GM23338 (cell line): ENCODE measurements around the gene CANX. TPM values are rescaled to one million over a fixed set of nuclear protein-coding genes. Genes with fewer than 3 reads are reported as not detected.

Experiments used
- ATAC-seq: fragments of 200-7000 bp; cut with Tn5 transposase; 3 replicates; pipeline ENCODE4 v1.9.1; 2020
- DNase-seq: peaks from one replicate; pipeline ENCODE4 v3.0.0-alpha.2; 2015; ENCODE audit warnings: low spot score
- H2AFZ ChIP-seq: fragments of 200-600 bp; sonication (generic); 2 replicates; pipeline ENCODE4 v1.8.0; 2016; ENCODE audit warnings: antibody characterized with exemption, mild to moderate bottlenecking, moderate library complexity
- H3F3A ChIP-seq: fragments of 200-600 bp; sonication (generic); replicated peaks from 2 replicates; pipeline ENCODE4 v1.8.0; 2017; ENCODE audit warnings: antibody characterized with exemption, mixed run types, low read depth
- H3K27ac ChIP-seq: fragments of 200-600 bp; sonication (generic); 2 replicates; pipeline ENCODE4 v1.6.1; 2016; ENCODE audit warnings: low read depth
- H3K27me3 ChIP-seq: fragments of 200-600 bp; sonication (generic); 2 replicates; pipeline ENCODE4 v1.8.0; 2016; ENCODE audit warnings: mild to moderate bottlenecking, mixed run types, moderate library complexity; ENCODE audit not compliant: insufficient read depth
- H3K36me3 ChIP-seq: fragments of 200-600 bp; sonication (generic); 2 replicates; pipeline ENCODE4 v1.8.0; 2016; ENCODE audit warnings: mild to moderate bottlenecking; ENCODE audit not compliant: insufficient read depth
- H3K4me1 ChIP-seq: fragments of 200-600 bp; sonication (generic); 2 replicates; pipeline ENCODE4 v1.8.0; 2016; ENCODE audit warnings: mild to moderate bottlenecking, moderate library complexity; ENCODE audit not compliant: insufficient read depth
- H3K4me2 ChIP-seq: fragments of 200-600 bp; sonication (generic); 2 replicates; pipeline ENCODE4 v1.7.1; 2017; ENCODE audit warnings: mixed run types
- H3K4me3 ChIP-seq: fragments of 200-600 bp; sonication (generic); 2 replicates; pipeline ENCODE4 v1.6.1; 2016; ENCODE audit warnings: mixed run types
- H3K79me2 ChIP-seq: fragments of 200-600 bp; sonication (generic); replicated peaks from 2 replicates; pipeline ENCODE4 v1.8.0; 2017; ENCODE audit warnings: mild to moderate bottlenecking; ENCODE audit not compliant: insufficient read depth
- H3K9me2 ChIP-seq: fragments of 200-600 bp; sonication (generic); 2 replicates; pipeline ENCODE4 v1.8.0; 2017; ENCODE audit not compliant: insufficient read depth
- H4K20me1 ChIP-seq: fragments of 200-600 bp; sonication (generic); replicated peaks from 2 replicates; pipeline ENCODE4 v1.8.0; 2017; ENCODE audit warnings: mild to moderate bottlenecking; ENCODE audit not compliant: insufficient read depth
- H3K27ac Mint-ChIP-seq: 2 replicates; pipeline ENCODE4 v1.8.0; 2020; ENCODE audit warnings: inconsistent platforms, mild to moderate bottlenecking, moderate library complexity, mixed read lengths
- H3K27me3 Mint-ChIP-seq: 3 replicates; pipeline ENCODE4 v1.8.0; 2022; ENCODE audit warnings: low read depth, mild to moderate bottlenecking, moderate library complexity, mixed read lengths, inconsistent platforms; ENCODE audit not compliant: insufficient read depth, poor library complexity
- H3K36me3 Mint-ChIP-seq: 3 replicates; pipeline ENCODE4 v1.8.0; 2021; ENCODE audit warnings: low read depth, mild to moderate bottlenecking, inconsistent platforms, moderate library complexity, mixed read lengths
- H3K4me1 Mint-ChIP-seq: 3 replicates; pipeline ENCODE4 v1.8.0; 2020; ENCODE audit warnings: mild to moderate bottlenecking, inconsistent platforms, mixed read lengths
- H3K4me3 Mint-ChIP-seq: 3 replicates; pipeline ENCODE4 v1.8.0; 2021; ENCODE audit warnings: moderate library complexity, mild to moderate bottlenecking, inconsistent platforms, mixed read lengths
- H3K9me3 Mint-ChIP-seq: 3 replicates; pipeline ENCODE4 v1.8.0; 2020; ENCODE audit warnings: moderate library complexity, mild to moderate bottlenecking, inconsistent platforms, mixed read lengths
- CREB1 ChIP-seq: fragments of 250-450 bp; sonication (Bioruptor Pico); IDR thresholded peaks from 2 replicates; pipeline ENCODE4 v1.5.0; 2020; ENCODE audit warnings: low read depth, mild to moderate bottlenecking, moderate library complexity
- CTCF ChIP-seq, 2 experiments: fragments of 200-600 bp in 1 of 2; sonication (generic) in 1 of 2; conservative IDR thresholded peaks; 2 replicates each; pipeline versions ENCODE4 v1.5.1 to v1.6.1; 2016 to 2017; ENCODE audit warnings: antibody characterized with exemption in 2 of 2, low read depth in 2 of 2, mild to moderate bottlenecking in 2 of 2, moderate library complexity in 1 of 2
- ETS1 ChIP-seq: IDR thresholded peaks from 2 replicates; pipeline ENCODE4 v1.6.1; 2016; ENCODE audit warnings: antibody characterized with exemption
- EZH2 ChIP-seq: fragments of 200-600 bp; sonication (generic); IDR thresholded peaks from one replicate; pipeline ENCODE4 v1.8.0; 2017; ENCODE audit warnings: antibody characterized with exemption, mild to moderate bottlenecking, low read depth; ENCODE audit not compliant: unreplicated experiment
- EZH2phosphoT487 ChIP-seq: fragments of 200-600 bp; sonication (generic); IDR thresholded peaks from one replicate; pipeline ENCODE4 v1.8.1; 2018; ENCODE audit warnings: antibody characterized with exemption; ENCODE audit not compliant: unreplicated experiment
- JUNB ChIP-seq: IDR thresholded peaks from one replicate; pipeline ENCODE4 v1.6.1; 2016; ENCODE audit warnings: antibody characterized with exemption; ENCODE audit not compliant: unreplicated experiment
- NANOG ChIP-seq: IDR thresholded peaks from 2 replicates; pipeline ENCODE4 v1.6.1; 2016; ENCODE audit warnings: antibody characterized with exemption, borderline replicate concordance
- POLR2AphosphoS5 ChIP-seq: IDR thresholded peaks from 2 replicates; pipeline ENCODE4 v1.6.1; 2016; ENCODE audit warnings: antibody characterized with exemption, low read depth
- ZNF114 ChIP-seq: fragments of 250-450 bp; sonication (Bioruptor Pico); IDR thresholded peaks from 2 replicates; pipeline ENCODE4 v1.5.0; 2020; ENCODE audit warnings: mild to moderate bottlenecking, moderate library complexity
- ZNF462 ChIP-seq: fragments of 250-450 bp; sonication (Bioruptor Pico); IDR thresholded peaks from 2 replicates; pipeline ENCODE4 v1.5.0; 2020; ENCODE audit warnings: mild to moderate bottlenecking, moderate library complexity
- polyA plus RNA-seq: library from polyadenylated mRNA; unstranded; fragments of >200 nt; fragmentation: Nextera tagmentation; extraction: Ambion mirVana; gene quantifications from 2 replicates; pipeline ENCODE4 v1.2.1, GENCODE V29; 2016
- total RNA-seq: library from RNA; depleted of rRNA; stranded (reverse); fragments of >200 nt; shearing (Covaris generic); gene quantifications from 2 replicates; pipeline ENCODE4 v1.2.3, GENCODE V29; 2014

Gene CANX
- total and polyA plus RNA-seq, 2 experiments from 2014 or later, result 177 to 530 TPM

- Mint-ChIP-seq H3K27me3 (peaks cover 4% of the 10 kb centered on the region), H3K4me1 (no peaks in the 10 kb centered on the region), H3K36me3 (peaks cover 40% of the 10 kb centered on the region), H3K4me3 (no peak overlapping the region), H3K9me3 (no peaks in the 10 kb centered on the region), H3K27ac (no peak overlapping the region)
- H3K27me3 ChIP-seq, result no peaks in the 10 kb centered on the region
- H3F3A ChIP-seq, result peaks cover 3% of the 10 kb centered on the region; the same call in 1 of the 2 replicates
- no peak for TF ChIP-seq NANOG
- TF ChIP-seq POLR2AphosphoS5, result no peak
- no peak for TF ChIP-seq CREB1 (CRISPR knock-in tag)
- no peak for TF ChIP-seq CTCF (conservative IDR thresholded peaks at IDR 0.05; ENCODE audit: low read depth in 2 of 2)
- no peak for TF ChIP-seq JUNB
- no peak for TF ChIP-seq ZNF114 (CRISPR knock-in tag)
- no peak for TF ChIP-seq ETS1
- no peak overlapping the region for H3K27ac ChIP-seq
- no peak overlapping the region for H3K4me3 ChIP-seq
- DNase-seq, result no peak
- H3K4me1 ChIP-seq, result no peaks in the 10 kb centered on the region
- no peak for ATAC-seq
- H3K4me2 ChIP-seq, result no peak overlapping the region
- no peaks in the 10 kb centered on the region for H3K79me2 ChIP-seq
- peaks cover 22% of the 10 kb centered on the region for H3K36me3 ChIP-seq
- no peaks in the 10 kb centered on the region for H3K9me2 ChIP-seq
- peaks cover 15% of the 10 kb centered on the region for H4K20me1 ChIP-seq
- no peak overlapping the region for H2AFZ ChIP-seq
Observed at GRCh38 chr5:179779826-179780225, 81.1 kb downstream of the CANX start.

- ATAC-seq, result no peak
- H3K9me2 ChIP-seq, result no peaks in the 10 kb centered on the region
- no peak for TF ChIP-seq EZH2
- TF ChIP-seq ETS1, result no peak
- no peak for TF ChIP-seq EZH2phosphoT487
- no peak for TF ChIP-seq ZNF462
- no peak for TF ChIP-seq ZNF114 (CRISPR knock-in tag)
- no peak for TF ChIP-seq JUNB
- TF ChIP-seq POLR2AphosphoS5, result no peak
Observed at GRCh38 chr5:179780362-179780761, 81.6 kb downstream of the CANX start.

More at GRCh38 chr5:179780362-179780761, 81.6 kb downstream of the CANX start:
- Mint-ChIP-seq H3K4me1 (no peaks in the 10 kb centered on the region), H3K27ac (no peak overlapping the region), H3K4me3 (no peak overlapping the region), H3K9me3 (no peaks in the 10 kb centered on the region), H3K36me3 (peaks cover 40% of the 10 kb centered on the region), H3K27me3 (peaks cover 4% of the 10 kb centered on the region)
- no peaks in the 10 kb centered on the region for H3K27me3 ChIP-seq
- H3F3A ChIP-seq, result peaks cover 3% of the 10 kb centered on the region; the same call in 1 of the 2 replicates
- H3K27ac ChIP-seq, result no peak overlapping the region
- no peak for DNase-seq
- no peaks in the 10 kb centered on the region for H3K79me2 ChIP-seq
- H3K4me3 ChIP-seq, result no peak overlapping the region
- no peak overlapping the region for H2AFZ ChIP-seq
- no peak overlapping the region for H3K4me2 ChIP-seq
- H4K20me1 ChIP-seq, result peaks cover 15% of the 10 kb centered on the region
- no peaks in the 10 kb centered on the region for H3K4me1 ChIP-seq
- peaks cover 16% of the 10 kb centered on the region for H3K36me3 ChIP-seq
